Left ventricle myocardium inferior (tissue), 1 donor: ENCODE data around the gene CCS. TPM values are rescaled to one million over a fixed set of nuclear protein-coding genes. Genes with fewer than 3 reads are reported as not detected.
A peak's percentile ranks its signal among the peaks of the same experiment; 100 is the strongest.

Source experiments
- DNase-seq: peaks from one replicate; pipeline ENCODE4 v3.0.0-alpha.2; 2020
- H3K27ac ChIP-seq: fragments of 200-600 bp; replicated peaks from 2 replicates; pipeline ENCODE4 v1.8.0; 2021
- H3K27me3 ChIP-seq: fragments of 200-600 bp; 2 replicates; pipeline ENCODE4 v1.8.0; 2021; ENCODE audit warnings: low read depth
- H3K36me3 ChIP-seq: fragments of 200-600 bp; 2 replicates; pipeline ENCODE4 v1.8.0; 2021
- H3K4me1 ChIP-seq: fragments of 200-600 bp; 2 replicates; pipeline ENCODE4 v1.8.0; 2021
- H3K4me3 ChIP-seq: fragments of 200-600 bp; 2 replicates; pipeline ENCODE4 v1.8.0; 2021; ENCODE audit warnings: mild to moderate bottlenecking, moderate library complexity
- H3K9me3 ChIP-seq: fragments of 200-600 bp; replicated peaks from 2 replicates; pipeline ENCODE4 v1.8.0; 2021
- CTCF ChIP-seq: fragments of 200-600 bp; IDR thresholded peaks from 2 replicates; pipeline ENCODE4 v1.8.0; 2021; ENCODE audit warnings: antibody characterized with exemption, mild to moderate bottlenecking, borderline replicate concordance
- intact Hi-C: fragments of 100-400 bp; cut with micrococcal nuclease; formaldehyde crosslinking; loops from one replicate; pipeline ENCODE4 v1.11.0; 2022
- total RNA-seq: library from RNA; stranded (reverse); fragmentation: NEBNext Ultra II Directional; extraction: Animal tissue kit (Norgen Biotek cat#: 25700); gene quantifications from one replicate; pipeline ENCODE4 v1.2.1, GENCODE V29; 2021
- donor health status: DM: no; HTN: yes; CAD: no; lungs with severe emphysema.

The CCS gene
- total RNA-seq, 1 donor from 2014 or later: 25.3 TPM

GRCh38 chr11:66567787-66568123 lies 25.2 kb upstream of the CCS start:
- H3K36me3 ChIP-seq: peaks cover 3% of the 10 kb centered on the region
- DNase-seq: no peak
- intact Hi-C loops: no loop called here
- no peaks in the 10 kb centered on the region for H3K27me3 ChIP-seq
- no peak for TF ChIP-seq CTCF
- peaks cover 17% of the 10 kb centered on the region for H3K4me1 ChIP-seq
- peak overlapping the region; percentile 64 for H3K27ac ChIP-seq
- H3K4me3 ChIP-seq: peak overlapping the region; percentile 82
- no peaks in the 10 kb centered on the region for H3K9me3 ChIP-seq

DNA sequence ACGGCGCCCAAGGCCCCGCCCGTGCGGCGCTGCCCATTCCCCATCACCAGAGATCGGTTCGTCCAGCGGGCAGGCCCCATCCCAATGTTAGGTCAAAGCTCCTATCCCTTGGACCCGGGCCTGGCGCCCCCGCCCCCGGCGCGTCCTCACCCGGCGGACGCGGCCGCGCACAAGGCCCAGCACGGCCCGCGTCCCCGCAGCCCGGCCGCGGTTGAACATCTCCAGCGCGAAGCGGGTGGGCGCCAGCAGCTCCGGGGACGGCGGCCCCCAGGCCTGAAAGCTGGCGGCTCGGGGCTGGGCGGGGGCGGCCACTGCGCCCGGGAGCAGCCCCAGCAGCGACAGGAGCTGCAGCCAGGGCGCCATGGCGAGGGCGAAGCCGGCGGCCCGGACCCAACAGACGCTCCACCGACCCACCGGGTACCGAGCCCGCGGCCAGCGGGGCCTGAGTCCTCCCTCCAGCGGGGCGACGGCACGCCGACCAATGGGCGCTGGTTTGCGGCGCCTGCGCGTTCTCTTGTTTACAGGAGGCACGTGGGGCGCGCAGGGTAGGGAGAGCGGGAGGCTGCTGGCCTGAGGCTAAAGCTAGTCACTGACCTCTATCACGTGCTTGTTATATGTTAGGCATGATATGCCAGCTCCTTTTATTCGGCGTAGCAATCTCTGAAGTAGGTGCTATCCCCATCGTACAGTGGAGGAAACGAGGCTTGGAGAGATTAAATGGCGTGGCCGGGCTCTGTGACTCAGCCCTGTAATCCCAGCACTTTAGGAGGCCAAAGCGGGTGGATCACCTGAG lies 24.7 kb upstream of the CCS start, which contains the start of gene CTSF:
Gene CTSF (minus strand): TSS at position 483 of the 793 bp plus-strand sequence. CDS start 120 bp downstream, at position 363.
- intact Hi-C loops: no loop called here
- H3K27ac ChIP-seq: peak within 1 kb of the TSS; percentile 64
- TF ChIP-seq CTCF: no peak

GRCh38 chr11:66569076-66569475 lies 23.9 kb upstream of the CCS start:
- H3K27ac ChIP-seq: no peak overlapping the region
- H3K27me3 ChIP-seq: no peaks in the 10 kb centered on the region
- no peak for TF ChIP-seq CTCF
- DNase-seq: no peak
- no peaks in the 10 kb centered on the region for H3K9me3 ChIP-seq
- intact Hi-C loops: no loop called here
- H3K4me3 ChIP-seq: peak overlapping the region; percentile 82
- peaks cover 3% of the 10 kb centered on the region for H3K36me3 ChIP-seq
- peaks cover 17% of the 10 kb centered on the region for H3K4me1 ChIP-seq

More for the DNA sequence above, 24.7 kb upstream of the CCS start, which contains the start of gene CTSF:
- Histone ChIP-seq H3K9me3 (no peaks in the 10 kb centered on the region), H3K36me3 (peaks cover 3% of the 10 kb centered on the region), H3K27me3 (no peaks in the 10 kb centered on the region), H3K4me1 (peaks cover 17% of the 10 kb centered on the region), H3K4me3 (peak within 1 kb of the TSS; percentile 82)
- peak; percentile 89 for DNase-seq

GRCh38 chr11:66570079-66570849 lies 22.7 kb upstream of the CCS start:
- DNase-seq: no peak
- no peaks in the 10 kb centered on the region for H3K27me3 ChIP-seq
- H3K4me1 ChIP-seq: peaks cover 17% of the 10 kb centered on the region
- TF ChIP-seq CTCF: no peak
- intact Hi-C loops: no loop called here
- no peak overlapping the region for H3K4me3 ChIP-seq
- no peaks in the 10 kb centered on the region for H3K9me3 ChIP-seq
- no peaks in the 10 kb centered on the region for H3K36me3 ChIP-seq
- H3K27ac ChIP-seq: no peak overlapping the region

- no peaks in the 10 kb centered on the region for H3K27me3 ChIP-seq
- DNase-seq: no peak
- H3K4me3 ChIP-seq: no peak overlapping the region
- H3K9me3 ChIP-seq: no peaks in the 10 kb centered on the region
- peaks cover 17% of the 10 kb centered on the region for H3K4me1 ChIP-seq
- no peak overlapping the region for H3K27ac ChIP-seq
- H3K36me3 ChIP-seq: no peaks in the 10 kb centered on the region
- intact Hi-C loops: no loop called here
- no peak for TF ChIP-seq CTCF
Measured at GRCh38 chr11:66570850-66571180, 22.2 kb upstream of the CCS start.
